Measurements from ENCODE around the gene MAP7D3. TPM values are rescaled to one million over a fixed set of nuclear protein-coding genes. Genes with fewer than 3 reads are reported as not detected.

Gene MAP7D3
- polyA plus RNA-seq, 1 donor from 2014 or later, result 0.68 TPM

DNA sequence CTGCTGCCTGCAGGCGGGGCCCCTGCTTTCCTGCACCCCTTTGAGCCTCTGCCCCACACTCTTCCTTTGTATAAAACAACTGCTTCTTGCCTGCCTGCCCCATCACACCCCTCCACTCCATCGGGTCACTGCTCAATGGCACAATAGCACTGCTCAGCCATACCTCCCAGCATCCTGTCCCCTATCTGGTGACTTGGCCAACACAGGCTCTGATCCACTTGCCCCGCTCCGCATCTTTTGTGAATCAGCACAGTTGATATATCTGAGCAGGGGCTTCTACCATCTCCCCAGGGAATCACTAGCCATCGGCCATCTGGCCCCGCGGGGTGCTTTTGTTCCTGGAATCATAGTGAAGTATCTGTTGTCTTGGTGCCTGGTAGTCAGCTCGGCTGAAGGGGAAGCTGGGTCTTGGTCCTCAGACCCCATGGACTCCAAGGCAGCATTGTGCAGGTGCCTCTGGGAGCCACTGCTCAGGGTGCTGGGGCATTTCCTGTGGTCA is 45.3 kb downstream of the MAP7D3 start:
- Histone ChIP-seq H3K9me3 (ENCODE audit: low read length) (no peaks in the 10 kb centered on the region), H3K9ac (ENCODE audit: low read length) (no peak overlapping the region), H3K4me3 (ENCODE audit: low read length) (no peak overlapping the region), H3K79me2 (replicated peaks; ENCODE audit: insufficient read depth, low read length) (no peaks in the 10 kb centered on the region), H3K9me2 (ENCODE audit: insufficient read depth, low read length) (no peaks in the 10 kb centered on the region), H3K36me3 (ENCODE audit: insufficient read depth, low read length) (no peaks in the 10 kb centered on the region), H2AFZ (ENCODE audit: low read depth, low read length) (no peak overlapping the region), H4K20me1 (ENCODE audit: insufficient read depth) (no peaks in the 10 kb centered on the region), H3K4me2 (ENCODE audit: low read length) (no peak overlapping the region), H3K27me3 (ENCODE audit: insufficient read depth, low read depth, low read length) (no peaks in the 10 kb centered on the region), H3F3A (ENCODE audit: insufficient read depth, low read length, poor library complexity, severe bottlenecking) (no peaks in the 10 kb centered on the region), H3K27ac (ENCODE audit: low read length) (no peak overlapping the region)
- no peak for TF ChIP-seq TAF1 (IDR thresholded peaks at IDR 0.05; ENCODE audit: low read depth)
- TF ChIP-seq, protein P1, sequence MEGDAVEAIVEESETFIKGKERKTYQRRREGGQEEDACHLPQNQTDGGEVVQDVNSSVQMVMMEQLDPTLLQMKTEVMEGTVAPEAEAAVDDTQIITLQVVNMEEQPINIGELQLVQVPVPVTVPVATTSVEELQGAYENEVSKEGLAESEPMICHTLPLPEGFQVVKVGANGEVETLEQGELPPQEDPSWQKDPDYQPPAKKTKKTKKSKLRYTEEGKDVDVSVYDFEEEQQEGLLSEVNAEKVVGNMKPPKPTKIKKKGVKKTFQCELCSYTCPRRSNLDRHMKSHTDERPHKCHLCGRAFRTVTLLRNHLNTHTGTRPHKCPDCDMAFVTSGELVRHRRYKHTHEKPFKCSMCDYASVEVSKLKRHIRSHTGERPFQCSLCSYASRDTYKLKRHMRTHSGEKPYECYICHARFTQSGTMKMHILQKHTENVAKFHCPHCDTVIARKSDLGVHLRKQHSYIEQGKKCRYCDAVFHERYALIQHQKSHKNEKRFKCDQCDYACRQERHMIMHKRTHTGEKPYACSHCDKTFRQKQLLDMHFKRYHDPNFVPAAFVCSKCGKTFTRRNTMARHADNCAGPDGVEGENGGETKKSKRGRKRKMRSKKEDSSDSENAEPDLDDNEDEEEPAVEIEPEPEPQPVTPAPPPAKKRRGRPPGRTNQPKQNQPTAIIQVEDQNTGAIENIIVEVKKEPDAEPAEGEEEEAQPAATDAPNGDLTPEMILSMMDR (IDR thresholded peaks at IDR 0.05; ENCODE audit: poor library complexity, severe bottlenecking), result no peak
- no peak for TF ChIP-seq RAD21 (conservative IDR thresholded peaks at IDR 0.05)
- no peak for TF ChIP-seq POLR2AphosphoS5 (IDR thresholded peaks at IDR 0.05)
- TF ChIP-seq EP300 (conservative IDR thresholded peaks at IDR 0.05; ENCODE audit: poor library complexity, severe bottlenecking), result no peak
- no peak for TF ChIP-seq MXI1 (conservative IDR thresholded peaks at IDR 0.05; ENCODE audit: poor library complexity, severe bottlenecking)
- TF ChIP-seq, protein P2, sequence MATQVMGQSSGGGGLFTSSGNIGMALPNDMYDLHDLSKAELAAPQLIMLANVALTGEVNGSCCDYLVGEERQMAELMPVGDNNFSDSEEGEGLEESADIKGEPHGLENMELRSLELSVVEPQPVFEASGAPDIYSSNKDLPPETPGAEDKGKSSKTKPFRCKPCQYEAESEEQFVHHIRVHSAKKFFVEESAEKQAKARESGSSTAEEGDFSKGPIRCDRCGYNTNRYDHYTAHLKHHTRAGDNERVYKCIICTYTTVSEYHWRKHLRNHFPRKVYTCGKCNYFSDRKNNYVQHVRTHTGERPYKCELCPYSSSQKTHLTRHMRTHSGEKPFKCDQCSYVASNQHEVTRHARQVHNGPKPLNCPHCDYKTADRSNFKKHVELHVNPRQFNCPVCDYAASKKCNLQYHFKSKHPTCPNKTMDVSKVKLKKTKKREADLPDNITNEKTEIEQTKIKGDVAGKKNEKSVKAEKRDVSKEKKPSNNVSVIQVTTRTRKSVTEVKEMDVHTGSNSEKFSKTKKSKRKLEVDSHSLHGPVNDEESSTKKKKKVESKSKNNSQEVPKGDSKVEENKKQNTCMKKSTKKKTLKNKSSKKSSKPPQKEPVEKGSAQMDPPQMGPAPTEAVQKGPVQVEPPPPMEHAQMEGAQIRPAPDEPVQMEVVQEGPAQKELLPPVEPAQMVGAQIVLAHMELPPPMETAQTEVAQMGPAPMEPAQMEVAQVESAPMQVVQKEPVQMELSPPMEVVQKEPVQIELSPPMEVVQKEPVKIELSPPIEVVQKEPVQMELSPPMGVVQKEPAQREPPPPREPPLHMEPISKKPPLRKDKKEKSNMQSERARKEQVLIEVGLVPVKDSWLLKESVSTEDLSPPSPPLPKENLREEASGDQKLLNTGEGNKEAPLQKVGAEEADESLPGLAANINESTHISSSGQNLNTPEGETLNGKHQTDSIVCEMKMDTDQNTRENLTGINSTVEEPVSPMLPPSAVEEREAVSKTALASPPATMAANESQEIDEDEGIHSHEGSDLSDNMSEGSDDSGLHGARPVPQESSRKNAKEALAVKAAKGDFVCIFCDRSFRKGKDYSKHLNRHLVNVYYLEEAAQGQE (IDR thresholded peaks at IDR 0.05; ENCODE audit: borderline replicate concordance), result no peak
- no peak for TF ChIP-seq SMC3 (conservative IDR thresholded peaks at IDR 0.05; ENCODE audit: poor library complexity)
- no peak for TF ChIP-seq EZH2 (IDR thresholded peaks at IDR 0.05; ENCODE audit: borderline replicate concordance, insufficient read depth, low read length, poor library complexity, severe bottlenecking)

DNA sequence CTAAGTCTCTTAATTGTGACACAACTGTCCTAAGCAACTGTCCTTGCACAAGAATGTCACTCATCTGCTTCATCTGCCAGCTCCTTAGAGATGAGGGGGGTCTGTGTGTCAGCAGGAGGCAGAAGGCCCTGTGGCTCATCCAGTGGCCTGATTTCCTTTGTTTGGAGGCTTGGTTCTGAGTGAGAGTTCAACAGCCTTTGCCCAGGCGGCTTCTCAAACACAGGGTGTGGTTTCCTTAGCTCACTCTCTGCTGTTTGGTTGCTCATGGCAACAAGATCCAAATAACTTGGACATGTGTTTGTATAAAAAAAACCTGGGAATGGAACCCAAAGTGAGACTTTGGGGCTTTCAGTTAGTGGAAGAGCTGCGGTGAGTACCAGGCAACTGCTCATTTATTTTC is 46.6 kb downstream of the MAP7D3 start:
- H3K36me3 ChIP-seq (ENCODE audit: insufficient read depth, low read length), result no peaks in the 10 kb centered on the region
- H3K4me3 ChIP-seq (ENCODE audit: low read length), result no peak overlapping the region
- no peaks in the 10 kb centered on the region for H3F3A ChIP-seq (ENCODE audit: insufficient read depth, low read length, poor library complexity, severe bottlenecking)
- no peaks in the 10 kb centered on the region for H3K79me2 ChIP-seq (replicated peaks; ENCODE audit: insufficient read depth, low read length)
- H3K27me3 ChIP-seq (ENCODE audit: insufficient read depth, low read depth, low read length), result no peaks in the 10 kb centered on the region
- no peaks in the 10 kb centered on the region for H4K20me1 ChIP-seq (ENCODE audit: insufficient read depth)
- no peak overlapping the region for H2AFZ ChIP-seq (ENCODE audit: low read depth, low read length)
- H3K9ac ChIP-seq (ENCODE audit: low read length), result no peak overlapping the region
- H3K4me2 ChIP-seq (ENCODE audit: low read length), result no peak overlapping the region
- no peaks in the 10 kb centered on the region for H3K9me3 ChIP-seq (ENCODE audit: low read length)
- H3K9me2 ChIP-seq (ENCODE audit: insufficient read depth, low read length), result no peaks in the 10 kb centered on the region
- TF ChIP-seq EZH2 (IDR thresholded peaks at IDR 0.05; ENCODE audit: borderline replicate concordance, insufficient read depth, low read length, poor library complexity, severe bottlenecking), result no peak
- no peak for TF ChIP-seq MXI1 (conservative IDR thresholded peaks at IDR 0.05; ENCODE audit: poor library complexity, severe bottlenecking)
- TF ChIP-seq, protein P2 (IDR thresholded peaks at IDR 0.05; ENCODE audit: borderline replicate concordance), result no peak
- no peak for TF ChIP-seq RAD21 (conservative IDR thresholded peaks at IDR 0.05)
- TF ChIP-seq SMC3 (conservative IDR thresholded peaks at IDR 0.05; ENCODE audit: poor library complexity), result no peak
- TF ChIP-seq EP300 (conservative IDR thresholded peaks at IDR 0.05; ENCODE audit: poor library complexity, severe bottlenecking), result no peak
- TF ChIP-seq POLR2AphosphoS5 (IDR thresholded peaks at IDR 0.05), result no peak
- TF ChIP-seq, protein P1 (IDR thresholded peaks at IDR 0.05; ENCODE audit: poor library complexity, severe bottlenecking), result no peak
- no peak for TF ChIP-seq TAF1 (IDR thresholded peaks at IDR 0.05; ENCODE audit: low read depth)
- no peak overlapping the region for H3K27ac ChIP-seq (ENCODE audit: low read length)

Data from neural cell (in vitro differentiated cells).